Measurements from ENCODE around the gene FOXD1. TPM values are rescaled to one million over a fixed set of nuclear protein-coding genes. Genes with fewer than 3 reads are reported as not detected.

The FOXD1 gene
- total and polyA plus RNA-seq, 2 donors (not counting 3 experiments of a cell fraction or from before 2014, with no cell fraction given): 0.06 to 0.20 TPM

- FAIRE-seq: peak; percentile 15
- intact Hi-C loops (cut with micrococcal nuclease): no loop called here
Measured at GRCh38 chr5:73445665-73446630, 2.6 kb downstream of the FOXD1 start.

DNA sequence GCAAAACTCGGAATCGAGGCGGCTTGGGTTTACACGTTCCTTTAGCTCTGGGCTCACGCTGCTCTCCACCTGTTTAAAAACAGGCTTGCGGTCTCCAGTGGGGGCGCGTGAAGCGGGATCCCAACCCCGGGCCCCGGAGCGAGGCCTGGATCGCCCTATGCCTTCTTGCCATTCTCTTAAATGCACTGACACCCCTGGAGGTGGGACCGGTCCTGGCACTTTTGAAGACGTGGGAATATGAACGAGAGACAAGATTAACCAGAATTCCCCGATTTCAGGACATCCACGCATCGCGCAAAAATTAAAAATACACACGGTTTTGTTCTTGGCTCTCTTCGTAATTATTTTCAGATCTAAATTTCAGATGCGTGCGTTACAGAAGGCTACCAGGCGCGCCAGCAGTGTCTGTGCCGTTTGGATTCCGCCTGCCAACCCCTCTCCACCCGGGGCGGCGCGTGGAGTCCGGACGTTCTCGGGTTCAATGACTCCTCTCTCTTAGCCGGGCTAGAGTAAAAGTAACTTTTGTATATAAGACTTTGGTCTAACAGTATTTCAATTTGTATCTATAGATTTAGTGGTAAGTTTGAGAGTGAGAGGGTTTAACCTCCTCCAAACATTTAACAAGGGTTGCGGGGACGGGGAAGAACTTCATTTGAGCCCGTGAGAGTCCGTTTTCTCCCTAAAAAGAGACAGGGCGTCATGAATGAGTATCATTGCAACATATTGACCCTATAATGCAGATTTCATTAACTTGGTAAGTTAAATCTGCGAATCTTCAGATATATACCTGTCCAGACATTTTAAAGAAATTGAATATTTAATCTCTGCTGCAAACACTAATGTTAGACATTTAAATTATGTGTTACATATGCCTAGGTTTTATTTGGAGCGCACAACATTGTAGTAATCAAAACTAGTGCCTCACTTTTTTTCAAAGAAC, 3.8 kb downstream of the FOXD1 start:
- Histone ChIP-seq H3K36me3 (ENCODE audit: control insufficient read depth in 2 of 2, extremely low read depth in 1 of 2, insufficient read depth in 2 of 2, low read length in 2 of 2) (no peaks in the 10 kb centered on the region), H3K27ac (ENCODE audit: insufficient read depth, low read depth, low read length) (no peak overlapping the region), H2AFZ (ENCODE audit: low read depth, low read length) (no peak overlapping the region), H3K27me3 (ENCODE audit: control insufficient read depth in 2 of 2, insufficient read depth in 2 of 2, low read length in 2 of 2) (peaks cover 71 to 87% of the 10 kb centered on the region in 2 experiments), H3K79me2 (ENCODE audit: control insufficient read depth, insufficient read depth, low read length) (no peaks in the 10 kb centered on the region), H3K4me3 (replicated peaks in 1 of 3; ENCODE audit: insufficient read depth in 1 of 3, low read depth in 1 of 3, low read length in 3 of 3) (no peak overlapping the region), H3K9ac (replicated peaks; ENCODE audit: extremely low read depth, insufficient read depth, low read length) (no peak overlapping the region), H3K9me1 (replicated peaks; ENCODE audit: control insufficient read depth, extremely low read depth, insufficient read depth, low read length) (no peaks in the 10 kb centered on the region), H3K4me2 (ENCODE audit: insufficient read depth, low read length) (no peak overlapping the region), H3K9me3 (replicated peaks; ENCODE audit: control insufficient read depth, insufficient read depth, low read length) (no peaks in the 10 kb centered on the region), H3K4me1 (ENCODE audit: control insufficient read depth, extremely low read depth, insufficient read depth, low read length) (peaks cover 7% of the 10 kb centered on the region), H4K20me1 (replicated peaks; ENCODE audit: control insufficient read depth, extremely low read depth, insufficient read depth, low read length) (no peaks in the 10 kb centered on the region)
- POLR2A ChIA-PET: no interaction called here
- DNase-seq (ENCODE audit: low read depth, low spot score) (no peak), FAIRE-seq (no peak)
- intact Hi-C loops (cut with micrococcal nuclease) (no loop called here), dilution Hi-C loops (cut with MboI; ENCODE audit: extremely low pct_ligation_motif_present, low sequenced_read_pairs) (no loop called here)
- CTCF ChIA-PET: interaction anchor here (0.8 to 3.6 kb wide), 3 partner anchors 220 to 229 kb away, joined by 3 to 14 read pairs (median 6); no protein-coding TSS in a partner anchor
- no TSS peak for BruUV-seq (replicated peaks)
- peak; percentile 78 for TF ChIP-seq EZH2 (IDR thresholded peaks at IDR 0.05; ENCODE audit: borderline replicate concordance, low read depth, low read length, severe bottlenecking)
- TF ChIP-seq MAX (IDR thresholded peaks at IDR 0.05; ENCODE audit: insufficient read depth, insufficient read length): no peak
- no peak for TF ChIP-seq POLR2A (IDR thresholded peaks at IDR 0.05; ENCODE audit: low read depth, low read length)
- TF ChIP-seq FOS (IDR thresholded peaks at IDR 0.05; ENCODE audit: borderline replicate concordance, insufficient read depth, low read length): no peak

More at GRCh38 chr5:73445665-73446630, 2.6 kb downstream of the FOXD1 start:
- H2AFZ ChIP-seq (ENCODE audit: low read depth, low read length): no peak overlapping the region
- dilution Hi-C loops (cut with MboI; ENCODE audit: extremely low pct_ligation_motif_present, low sequenced_read_pairs): no loop called here
- H3K27me3 ChIP-seq (ENCODE audit: control insufficient read depth in 2 of 2, insufficient read depth in 2 of 2, low read length in 2 of 2): peaks cover 73 to 88% of the 10 kb centered on the region in 2 experiments
- DNase-seq (ENCODE audit: low read depth, low spot score): no peak
- no peak overlapping the region for H3K4me2 ChIP-seq (ENCODE audit: insufficient read depth, low read length)
- TF ChIP-seq MAX (IDR thresholded peaks at IDR 0.05; ENCODE audit: insufficient read depth, insufficient read length) (no peak), GATA2 (IDR thresholded peaks at IDR 0.05; ENCODE audit: insufficient read depth, insufficient read length, low read depth, low read length) (no peak)
- H3K4me1 ChIP-seq (ENCODE audit: control insufficient read depth, extremely low read depth, insufficient read depth, low read length): peaks cover 7% of the 10 kb centered on the region
- H3K36me3 ChIP-seq (ENCODE audit: control insufficient read depth in 2 of 2, extremely low read depth in 1 of 2, insufficient read depth in 2 of 2, low read length in 2 of 2): no peaks in the 10 kb centered on the region
- no peaks in the 10 kb centered on the region for H4K20me1 ChIP-seq (replicated peaks; ENCODE audit: control insufficient read depth, extremely low read depth, insufficient read depth, low read length)
- H3K9ac ChIP-seq (replicated peaks; ENCODE audit: extremely low read depth, insufficient read depth, low read length): no peak overlapping the region
- no peaks in the 10 kb centered on the region for H3K9me1 ChIP-seq (replicated peaks; ENCODE audit: control insufficient read depth, extremely low read depth, insufficient read depth, low read length)
- H3K4me3 ChIP-seq (replicated peaks in 1 of 3; ENCODE audit: insufficient read depth in 1 of 3, low read depth in 1 of 3, low read length in 3 of 3): no peak overlapping the region
- ChIA-PET POLR2A (no interaction called here), CTCF (interaction anchor here (1.3 kb wide), 1 partner anchor 230 kb away, joined by 6 read pairs; no protein-coding TSS in a partner anchor)
- BruUV-seq (replicated peaks): no TSS peak
- H3K9me3 ChIP-seq (replicated peaks; ENCODE audit: control insufficient read depth, insufficient read depth, low read length): no peaks in the 10 kb centered on the region
- H3K27ac ChIP-seq (ENCODE audit: insufficient read depth, low read depth, low read length): no peak overlapping the region
- H3K79me2 ChIP-seq (ENCODE audit: control insufficient read depth, insufficient read depth, low read length): no peaks in the 10 kb centered on the region
